Measurements from ENCODE around the gene AP1S3. TPM values are rescaled to one million over a fixed set of nuclear protein-coding genes. Genes with fewer than 3 reads are reported as not detected.

AP1S3 gene
- total RNA-seq, 1 donor from 2014 or later, result 46.3 TPM

GRCh38 chr2:223805008-223805407 is 32.4 kb downstream of the AP1S3 start:
- H3K9me3 Mint-ChIP-seq, result peaks cover 6% of the 10 kb centered on the region
- H3K36me3 Mint-ChIP-seq (ENCODE audit: low read depth), result peaks cover 35% of the 10 kb centered on the region
- peaks cover 67% of the 10 kb centered on the region for H3K4me1 Mint-ChIP-seq
- CTCF ChIA-PET, result no interaction called here
- H3K27ac Mint-ChIP-seq, result peak overlapping the region; percentile 79
- no peak for TF ChIP-seq CTCF (IDR thresholded peaks at IDR 0.05)
- ATAC-seq (ENCODE audit: low read depth), result no peak
- no peak for DNase-seq
- peak overlapping the region; percentile 55 for H3K4me3 Mint-ChIP-seq
- POLR2A ChIA-PET, result interaction anchor here (1.2 kb wide), 1 partner anchor 92 kb away, joined by 4 read pairs; no protein-coding TSS in a partner anchor
- no peaks in the 10 kb centered on the region for H3K27me3 Mint-ChIP-seq
- intact Hi-C loops (cut with micrococcal nuclease), result no loop called here

GRCh38 chr2:223801736-223802135 is 35.6 kb downstream of the AP1S3 start:
- ATAC-seq (ENCODE audit: low read depth), result no peak
- H3K4me3 Mint-ChIP-seq, result no peak overlapping the region
- CTCF ChIA-PET, result no interaction called here
- no peak for TF ChIP-seq CTCF (IDR thresholded peaks at IDR 0.05)
- peaks cover 6% of the 10 kb centered on the region for H3K9me3 Mint-ChIP-seq
- H3K4me1 Mint-ChIP-seq, result peaks cover 78% of the 10 kb centered on the region
- peaks cover 35% of the 10 kb centered on the region for H3K36me3 Mint-ChIP-seq (ENCODE audit: low read depth)
- intact Hi-C loops (cut with micrococcal nuclease), result loop anchor here (2.0 kb wide), 1 partner anchor 21 kb away; no protein-coding TSS in a partner anchor
- DNase-seq, result no peak
- peak overlapping the region; percentile 72 for H3K27ac Mint-ChIP-seq
- POLR2A ChIA-PET, result interaction anchor here (1.5 kb wide), 1 partner anchor 13 kb away, joined by 4 read pairs; no protein-coding TSS in a partner anchor
- no peaks in the 10 kb centered on the region for H3K27me3 Mint-ChIP-seq

- POLR2A ChIA-PET, result interaction anchor here (1.1 to 1.5 kb wide), 2 partner anchors 13 to 36 kb away, joined by 3 to 4 read pairs; partner anchors contain the start of gene AP1S3
- intact Hi-C loops (cut with micrococcal nuclease), result loop anchor here (2.0 kb wide), 1 partner anchor 22 kb away; no protein-coding TSS in a partner anchor
These were observed 36.5 kb downstream of the AP1S3 start for GRCh38 chr2:223800908-223801307.

GRCh38 chr2:223797811-223798721 is 39.3 kb downstream of the AP1S3 start:
- Mint-ChIP-seq H3K27me3 (no peaks in the 10 kb centered on the region), H3K4me1 (peaks cover 57% of the 10 kb centered on the region), H3K36me3 (ENCODE audit: low read depth) (peaks cover 39% of the 10 kb centered on the region), H3K4me3 (peak overlapping the region; percentile 21), H3K27ac (peak overlapping the region; percentile 24), H3K9me3 (peaks cover 7% of the 10 kb centered on the region)
- DNase-seq (no peak), ATAC-seq (ENCODE audit: low read depth) (peak; percentile 88)
- POLR2A ChIA-PET, result interaction anchor here (0.6 to 1.7 kb wide), 9 partner anchors 9 to 99 kb away, joined by 3 to 24 read pairs (median 6); partner anchors contain the start of gene AP1S3
- CTCF ChIA-PET, result interaction anchor here (1.2 to 2.1 kb wide), 8 partner anchors 11 to 172 kb away, joined by 3 to 11 read pairs (median 4); no protein-coding TSS in a partner anchor
- TF ChIP-seq CTCF (IDR thresholded peaks at IDR 0.05), result no peak
- intact Hi-C loops (cut with micrococcal nuclease), result loop anchor here (1.0 to 5.0 kb wide), 5 partner anchors 11 to 99 kb away; no protein-coding TSS in a partner anchor

More at GRCh38 chr2:223800908-223801307, 36.5 kb downstream of the AP1S3 start:
- peak overlapping the region; percentile 70 for H3K27ac Mint-ChIP-seq
- TF ChIP-seq CTCF (IDR thresholded peaks at IDR 0.05), result no peak
- peaks cover 34% of the 10 kb centered on the region for H3K36me3 Mint-ChIP-seq (ENCODE audit: low read depth)
- H3K9me3 Mint-ChIP-seq, result peaks cover 6% of the 10 kb centered on the region
- CTCF ChIA-PET, result no interaction called here
- peak; percentile 37 for ATAC-seq (ENCODE audit: low read depth)
- no peak overlapping the region for H3K4me3 Mint-ChIP-seq
- no peak for DNase-seq
- H3K4me1 Mint-ChIP-seq, result peaks cover 76% of the 10 kb centered on the region
- no peaks in the 10 kb centered on the region for H3K27me3 Mint-ChIP-seq

All from activated B cell treated with CpG ODN at 0.5 μM for 24 hours (primary cell).